ENCODE results near the gene SENP3. TPM values are rescaled to one million over a fixed set of nuclear protein-coding genes. Genes with fewer than 3 reads are reported as not detected.
A peak's percentile ranks its signal among the peaks of the same experiment; 100 is the strongest.

SENP3 gene
- total RNA-seq = 57.6 TPM
- long read RNA-seq, transcript SENP3-201 (11 exons, 2,611 nt) = major isoform, 21 of 44 reads
- long read RNA-seq, partial matches to known transcripts = 18 of 44 reads
- long read RNA-seq, other reads (novel, unspliced or antisense) = 4 of 44 reads

- H3K9me3 ChIP-seq = no peaks in the 10 kb centered on the region
- peaks cover 35% of the 10 kb centered on the region for H3K36me3 ChIP-seq
- ATAC-seq (peak; percentile 76), DNase-seq (peak; percentile 96)
- H3K27ac ChIP-seq = peak within 1 kb of the TSS; percentile 96
- H3K27me3 ChIP-seq = no peaks in the 10 kb centered on the region
- H3K4me1 ChIP-seq = peaks cover 55% of the 10 kb centered on the region
- intact Hi-C loops (cut with DNase I) = no loop called here
- H3K4me3 ChIP-seq = peak within 1 kb of the TSS; percentile 91
- TF ChIP-seq CTCF (IDR thresholded peaks at IDR 0.05) = no peak
These were observed at the start of gene SENP3 for GRCh38 chr17:7561589-7562207. Gene SENP3 (plus strand): TSS chr17:7561919. CDS start chr17:7563077, 1,158 bp downstream.

GRCh38 chr17:7512105-7512504 lies 49.6 kb upstream of the SENP3 start:
- Histone ChIP-seq H3K4me1 (peaks cover 3% of the 10 kb centered on the region), H3K27ac (no peak overlapping the region), H3K4me3 (no peak overlapping the region), H3K9me3 (no peaks in the 10 kb centered on the region), H3K36me3 (peaks cover 73% of the 10 kb centered on the region), H3K27me3 (no peaks in the 10 kb centered on the region)
- TF ChIP-seq CTCF (IDR thresholded peaks at IDR 0.05) = no peak
- intact Hi-C loops (cut with DNase I) = no loop called here
- DNase-seq (no peak), ATAC-seq (no peak)

- Histone ChIP-seq H3K36me3 (peaks cover 65% of the 10 kb centered on the region), H3K4me3 (no peak overlapping the region), H3K4me1 (peaks cover 3% of the 10 kb centered on the region), H3K27me3 (no peaks in the 10 kb centered on the region), H3K9me3 (no peaks in the 10 kb centered on the region), H3K27ac (no peak overlapping the region)
- no peak for DNase-seq
- no peak for ATAC-seq
- intact Hi-C loops (cut with DNase I) = no loop called here
- no peak for TF ChIP-seq CTCF (IDR thresholded peaks at IDR 0.05)
These were observed 48.7 kb upstream of the SENP3 start for GRCh38 chr17:7512824-7513540.

GRCh38 chr17:7513850-7514419 lies 47.8 kb upstream of the SENP3 start:
- intact Hi-C loops (cut with DNase I) = no loop called here
- Histone ChIP-seq H3K27me3 (no peaks in the 10 kb centered on the region), H3K27ac (no peak overlapping the region), H3K4me1 (peaks cover 3% of the 10 kb centered on the region), H3K36me3 (peaks cover 55% of the 10 kb centered on the region), H3K4me3 (no peak overlapping the region), H3K9me3 (no peaks in the 10 kb centered on the region)
- no peak for TF ChIP-seq CTCF (IDR thresholded peaks at IDR 0.05)
- DNase-seq = no peak
- ATAC-seq = no peak

GRCh38 chr17:7515911-7516610 lies 45.7 kb upstream of the SENP3 start:
- intact Hi-C loops (cut with DNase I) = no loop called here
- peak overlapping the region; percentile 51 for H3K27ac ChIP-seq

More at GRCh38 chr17:7515911-7516610, 45.7 kb upstream of the SENP3 start:
- Histone ChIP-seq H3K27me3 (no peaks in the 10 kb centered on the region), H3K4me1 (no peaks in the 10 kb centered on the region), H3K36me3 (peaks cover 34% of the 10 kb centered on the region), H3K9me3 (no peaks in the 10 kb centered on the region), H3K4me3 (no peak overlapping the region)
- TF ChIP-seq CTCF (IDR thresholded peaks at IDR 0.05) = no peak
- peak; percentile 72 for DNase-seq
- peak; percentile 71 for ATAC-seq
